ENCODE results near the gene CREG1.

Gene CREG1

GRCh38 chr1:167529829-167530474, 23.6 kb downstream of the CREG1 start:
- DNase-seq, result no peak

DNA sequence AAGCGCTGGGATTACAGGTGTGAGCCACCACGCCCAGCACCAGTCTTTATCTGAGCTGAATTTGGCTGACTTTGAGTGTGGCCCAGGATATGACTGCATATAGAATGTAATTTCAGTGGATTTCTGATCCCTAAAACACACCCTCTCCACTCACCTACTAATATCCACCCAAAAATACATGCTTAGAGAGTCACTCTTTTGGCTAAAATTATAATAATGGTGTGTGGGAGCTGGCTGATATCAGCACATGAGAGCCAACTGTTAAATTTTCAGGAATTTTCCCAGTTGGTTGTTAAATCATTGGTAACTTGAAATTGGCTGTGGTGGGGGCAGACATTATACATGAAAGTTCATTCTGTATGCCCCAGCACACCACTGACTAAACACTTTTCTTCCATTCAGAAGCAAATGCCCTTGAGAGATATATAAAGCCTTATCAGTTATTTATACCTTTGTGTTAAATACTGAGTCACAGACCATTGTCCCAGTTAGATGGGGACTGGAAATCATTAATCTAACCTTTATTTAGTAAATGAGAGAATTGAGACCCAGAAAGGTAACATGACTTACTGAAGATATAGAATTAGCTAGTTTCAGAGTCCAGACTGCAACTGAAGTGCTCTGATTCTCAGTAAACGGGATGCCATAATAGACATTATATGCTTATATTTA, 25.4 kb downstream of the CREG1 start:
- DNase-seq, result no peak

DNA sequence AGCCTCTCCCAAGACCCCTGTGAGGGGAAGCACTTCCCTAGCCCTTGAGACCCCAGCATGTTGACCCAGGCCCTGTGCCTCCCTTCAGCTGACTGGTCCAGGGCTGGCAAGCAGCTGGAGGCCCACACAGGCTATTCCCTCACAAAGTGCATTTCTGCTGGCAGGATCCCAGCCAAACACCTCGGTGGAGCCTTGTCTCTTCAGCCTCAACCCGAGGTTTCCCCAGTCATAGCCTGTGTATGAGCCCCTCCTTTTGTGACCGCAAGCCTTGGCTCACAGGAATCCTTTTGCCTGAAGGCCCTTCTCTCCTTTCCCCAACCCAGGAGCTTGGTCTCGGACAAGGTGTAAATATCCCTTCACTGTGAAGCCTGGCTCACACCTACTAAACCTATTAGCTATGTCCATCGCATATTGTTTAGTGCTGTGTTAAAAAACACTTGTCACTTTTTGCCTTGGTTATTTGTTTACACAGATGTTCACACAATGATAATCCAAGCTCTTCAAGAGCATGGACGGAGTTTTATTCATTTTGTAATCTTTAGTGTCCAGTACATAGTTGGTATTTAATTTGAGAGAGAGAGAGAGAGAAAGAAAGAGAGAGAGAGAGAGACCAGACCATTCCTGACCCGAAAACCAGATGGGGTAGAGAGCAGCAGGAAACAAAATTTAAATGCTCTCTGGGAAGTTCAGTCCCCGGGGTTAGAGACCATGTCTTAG, 26.7 kb downstream of the CREG1 start:
- DNase-seq, result no peak

- no peak for DNase-seq
Observed at GRCh38 chr1:167524651-167525050, 28.9 kb downstream of the CREG1 start.

GRCh38 chr1:167522246-167522645, 31.3 kb downstream of the CREG1 start:
- no peak for DNase-seq

- DNase-seq, result no peak
Observed at GRCh38 chr1:167520711-167521206, 32.8 kb downstream of the CREG1 start.

GRCh38 chr1:167518331-167518700, 35.2 kb downstream of the CREG1 start, which contains the start of gene CD247:
Gene CD247 (minus strand): TSS chr1:167518529. CDS start chr1:167518465, 64 bp downstream.
- DNase-seq, result no peak

- no peak for DNase-seq
Observed at GRCh38 chr1:167517535-167518330, 35.8 kb downstream of the CREG1 start.

DNA sequence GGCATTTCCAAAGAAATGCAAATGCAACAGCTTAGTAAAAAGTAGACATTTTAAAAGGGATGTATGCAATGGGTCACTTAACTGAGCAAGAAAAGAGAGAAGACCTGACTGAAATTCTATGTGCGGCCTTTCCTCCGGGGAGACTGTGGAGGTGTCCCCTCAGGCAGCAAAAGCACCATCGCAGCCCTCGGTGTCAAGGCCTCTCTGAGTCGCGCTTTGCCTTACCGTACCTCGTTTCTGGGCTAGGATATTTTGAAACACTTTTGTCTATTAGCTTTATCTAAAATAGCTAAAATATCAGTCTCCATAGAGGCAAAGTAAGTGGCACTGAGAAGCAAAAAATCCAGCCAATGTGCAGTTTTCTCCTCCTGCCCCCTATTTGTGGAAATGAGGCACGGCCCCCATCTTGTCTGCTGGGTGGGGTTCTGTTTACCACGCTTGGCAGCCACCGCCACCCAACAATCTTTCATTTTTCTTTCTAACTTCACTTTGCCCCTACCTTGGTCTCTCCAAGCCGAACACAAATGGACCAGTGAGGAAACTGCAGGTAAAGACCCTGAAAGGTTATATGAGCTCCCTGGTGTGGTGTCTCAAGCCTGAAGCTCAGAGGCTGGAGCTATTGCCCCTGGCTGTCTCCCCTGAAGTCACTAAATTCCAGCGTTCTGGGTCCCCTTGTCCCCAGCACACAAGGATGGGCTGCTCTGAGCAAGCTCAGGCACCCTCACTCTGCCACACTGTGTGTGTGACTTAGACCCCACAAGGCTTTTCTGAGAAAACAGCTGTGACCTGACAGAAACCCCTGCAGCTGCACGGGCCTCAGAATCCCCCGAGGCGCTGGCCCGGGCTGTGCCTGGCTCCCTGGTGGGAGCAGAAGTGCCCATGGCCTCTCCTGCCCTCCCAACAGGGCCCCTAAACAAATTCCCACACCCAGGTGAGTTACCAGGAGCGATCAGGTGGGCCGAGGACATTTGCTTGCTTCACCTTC, 36.9 kb downstream of the CREG1 start:
- no peak for DNase-seq

DNA sequence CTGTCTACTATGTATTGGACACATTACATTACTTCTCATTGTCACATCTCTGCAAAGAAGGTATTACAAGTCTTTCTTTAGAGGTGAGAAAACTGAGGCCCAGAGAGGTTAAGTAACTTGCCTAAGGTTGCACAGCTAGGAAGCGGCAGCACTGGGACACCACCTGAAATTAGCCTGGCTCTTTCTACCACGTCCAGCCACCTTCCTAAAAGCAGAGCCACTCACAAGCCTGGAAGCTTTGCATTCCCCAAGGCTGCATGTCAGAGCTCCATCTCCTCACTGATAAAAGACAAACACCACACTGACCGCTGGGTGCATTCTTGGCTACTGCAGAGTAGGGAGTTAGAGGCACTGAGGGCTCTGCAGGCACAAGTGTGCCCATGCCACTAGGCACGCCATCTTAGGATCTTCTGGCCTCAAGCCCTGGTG, 37.7 kb downstream of the CREG1 start:
- no peak for DNase-seq

DNA sequence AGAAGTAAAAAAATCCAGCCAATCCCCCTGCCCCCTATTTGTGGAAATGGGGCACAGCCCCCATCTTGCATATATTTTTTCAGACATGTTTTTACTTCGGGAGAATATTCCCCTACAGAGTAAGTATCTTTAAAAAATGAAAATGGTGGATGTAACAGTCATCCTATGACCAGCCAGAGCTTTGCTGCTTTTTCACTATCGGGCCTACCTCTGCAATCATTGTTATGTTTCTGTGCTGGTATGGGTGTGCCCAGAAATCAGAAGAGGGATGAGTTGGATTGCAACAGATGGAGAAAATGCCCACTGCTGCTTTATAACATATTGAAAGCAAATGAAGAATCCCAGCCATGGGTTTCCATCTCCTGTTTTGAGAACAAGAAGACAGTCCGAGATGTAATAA, 38.1 kb downstream of the CREG1 start:
- no peak for DNase-seq

DNA sequence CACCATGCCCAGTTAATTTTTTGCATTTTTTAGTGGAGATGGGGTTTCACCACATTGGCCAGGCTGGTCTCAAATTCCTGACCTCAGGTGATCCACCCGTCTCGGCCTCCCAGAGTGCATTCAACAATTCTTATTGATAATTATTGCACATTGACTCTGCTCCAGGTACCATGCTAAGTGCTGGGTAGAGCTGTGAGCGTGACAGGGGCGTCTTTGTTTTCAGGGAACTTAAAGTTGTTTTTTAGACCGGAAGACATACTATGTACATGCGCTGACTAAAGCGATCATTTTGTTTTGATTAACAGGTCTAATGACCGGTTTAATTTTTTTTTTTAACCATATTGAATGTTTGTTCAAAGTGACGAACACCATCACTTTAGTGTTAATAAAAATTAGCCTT, 39.3 kb downstream of the CREG1 start:
- DNase-seq, result no peak

DNA sequence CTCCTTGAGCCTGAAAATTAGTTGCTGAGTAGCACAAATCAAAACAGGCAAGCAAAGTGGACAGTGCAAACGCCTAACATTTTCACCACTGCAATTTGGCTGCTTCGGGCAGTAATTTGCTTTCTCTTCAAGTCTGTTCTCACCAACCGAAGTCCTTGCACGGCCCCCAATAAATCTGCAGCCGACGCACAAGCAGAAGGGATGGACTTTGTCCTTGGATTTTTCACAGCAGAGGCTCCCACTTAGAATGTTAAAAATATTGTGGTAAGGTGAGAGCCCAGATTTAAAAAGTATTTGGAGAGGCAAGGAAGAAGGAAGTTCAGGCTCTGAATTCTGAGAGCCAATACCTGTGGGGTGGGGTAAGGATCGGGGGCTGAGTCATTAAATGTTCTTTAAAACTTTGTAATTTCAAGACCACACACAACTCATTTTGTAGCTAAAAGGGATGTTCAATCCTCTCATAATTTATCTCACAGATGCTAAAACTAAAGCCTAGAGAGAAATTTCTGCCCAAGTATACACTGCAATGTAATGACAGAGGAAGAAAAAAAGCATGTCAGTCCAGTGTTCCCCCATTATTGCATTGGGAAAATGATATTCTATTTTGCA, 41.4 kb downstream of the CREG1 start:
- DNase-seq, result no peak

DNA sequence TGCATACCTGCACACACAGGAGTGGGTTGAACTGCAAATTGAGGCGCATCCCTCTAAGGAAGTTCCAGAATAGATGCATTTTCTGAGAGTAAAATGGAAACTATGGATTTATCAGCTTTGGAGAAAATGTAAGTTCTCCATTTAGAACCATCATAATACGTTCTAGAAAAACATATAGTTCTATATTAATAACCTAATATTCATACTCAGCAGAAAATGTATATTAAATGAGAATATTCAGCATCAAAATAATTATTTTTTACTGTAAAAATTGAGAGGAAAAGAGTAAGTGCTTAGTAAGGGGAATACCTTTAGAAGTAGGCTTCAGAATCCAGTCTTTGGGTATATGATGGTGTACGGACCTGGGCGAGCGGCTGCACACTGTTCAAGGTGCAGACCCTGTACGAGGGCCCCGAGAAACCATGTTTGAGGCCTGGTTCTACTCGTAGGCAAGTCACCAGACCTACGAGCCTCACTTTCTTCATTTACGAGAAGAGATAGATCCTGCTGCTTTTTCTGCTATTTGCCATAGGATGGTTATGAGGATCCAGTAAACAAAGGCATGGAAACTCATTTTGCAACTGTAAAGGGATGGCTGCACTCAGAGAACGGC, 42.1 kb downstream of the CREG1 start:
- DNase-seq, result no peak

GRCh38 chr1:167510881-167511280, 42.7 kb downstream of the CREG1 start:
- DNase-seq, result no peak

DNA sequence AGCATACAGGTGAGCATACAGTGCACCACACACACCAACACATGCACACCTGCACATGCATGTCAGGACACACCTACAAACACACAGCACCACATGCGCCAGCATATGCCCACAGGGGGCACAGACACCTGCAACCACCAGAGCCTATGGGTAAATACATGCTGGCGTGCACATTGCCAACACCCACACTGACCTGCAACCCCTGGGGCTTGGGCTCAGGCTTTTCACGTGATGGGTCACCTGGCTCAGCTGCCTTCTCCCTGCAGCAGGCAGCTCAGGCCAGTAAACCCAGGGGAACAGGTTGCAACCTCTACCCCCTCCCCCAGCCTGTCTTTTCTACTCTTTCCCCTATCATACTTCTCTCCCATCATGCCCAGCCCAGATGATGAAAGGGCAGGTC, 43.3 kb downstream of the CREG1 start:
- DNase-seq, result no peak

- no peak for DNase-seq
Observed at GRCh38 chr1:167509587-167509986, 44.0 kb downstream of the CREG1 start.

GRCh38 chr1:167507719-167508118, 45.8 kb downstream of the CREG1 start:
- DNase-seq, result no peak

DNA sequence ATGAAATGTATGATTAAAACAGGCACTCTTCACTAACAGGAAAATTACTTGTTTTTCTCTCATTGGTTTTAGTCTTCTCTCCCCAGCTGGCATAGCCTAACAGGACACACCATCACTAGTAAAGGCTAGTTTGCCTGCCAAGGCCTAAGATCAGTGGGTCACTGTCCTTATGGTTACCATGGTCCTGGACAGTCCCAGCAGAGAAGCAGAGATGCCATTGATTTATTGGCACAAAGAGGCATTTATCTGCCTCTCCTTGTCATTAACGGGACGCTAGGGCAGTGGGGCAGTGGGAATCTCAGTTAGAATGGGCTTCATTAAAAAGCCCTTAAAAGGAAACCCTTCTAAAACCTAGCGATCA, 49.1 kb downstream of the CREG1 start:
- DNase-seq, result no peak

- no peak for DNase-seq
Observed at GRCh38 chr1:167503626-167504466, 49.7 kb downstream of the CREG1 start.

Data from NCI-H1417 treated with DMSO at 0.1 percent for 48 hours (cell line).